Stimulated activated CD4-positive, alpha-beta T cell treated with anti-CD3 and anti-CD28 coated beads, TNF-alpha, amount 100 ng/mL, for 1 hour (primary cell): ENCODE data around the gene MVP.

ENCODE experiments used
- DNase-seq, 3 donors: peaks; one replicate each; pipeline ENCODE4 v3.0.0-alpha.2; 2020; ENCODE audit warnings: low read depth in 3 of 3, low spot score in 1 of 3

MVP gene

GRCh38 chr16:29841631-29842030 lies 21.4 kb downstream of the MVP start:
- DNase-seq: no peak

DNA sequence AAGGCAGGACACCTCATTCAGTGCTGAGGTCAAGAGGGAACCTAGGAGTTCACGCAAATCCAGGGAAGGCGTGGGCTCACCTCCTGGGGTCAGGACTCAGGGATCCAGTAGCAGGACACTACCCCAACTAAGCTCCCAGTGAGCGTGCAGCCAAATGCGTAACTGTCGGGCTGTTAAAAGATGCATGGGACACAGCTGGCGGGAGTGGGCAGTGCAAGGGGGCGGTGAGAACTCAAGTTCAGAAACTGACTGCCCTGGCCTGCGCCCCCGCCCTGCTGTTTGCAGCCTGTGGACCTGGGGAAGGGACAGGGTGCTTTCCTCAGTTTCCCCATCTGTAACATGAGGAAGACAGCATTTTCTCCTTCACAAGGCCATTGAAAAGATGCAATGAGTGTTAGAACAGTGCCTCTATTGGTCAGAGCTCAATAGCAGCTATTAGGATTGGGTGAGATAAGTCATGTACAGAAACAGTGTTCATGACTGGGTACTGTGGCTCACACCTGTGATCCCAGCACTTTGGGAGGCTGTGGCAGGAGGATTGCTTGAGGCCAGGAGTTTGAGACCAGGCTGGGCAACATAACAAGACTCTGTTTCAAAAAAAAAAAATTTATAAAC lies 22.6 kb downstream of the MVP start:
- no peak for DNase-seq

GRCh38 chr16:29843931-29844330 lies 23.7 kb downstream of the MVP start:
- DNase-seq: no peak

DNA sequence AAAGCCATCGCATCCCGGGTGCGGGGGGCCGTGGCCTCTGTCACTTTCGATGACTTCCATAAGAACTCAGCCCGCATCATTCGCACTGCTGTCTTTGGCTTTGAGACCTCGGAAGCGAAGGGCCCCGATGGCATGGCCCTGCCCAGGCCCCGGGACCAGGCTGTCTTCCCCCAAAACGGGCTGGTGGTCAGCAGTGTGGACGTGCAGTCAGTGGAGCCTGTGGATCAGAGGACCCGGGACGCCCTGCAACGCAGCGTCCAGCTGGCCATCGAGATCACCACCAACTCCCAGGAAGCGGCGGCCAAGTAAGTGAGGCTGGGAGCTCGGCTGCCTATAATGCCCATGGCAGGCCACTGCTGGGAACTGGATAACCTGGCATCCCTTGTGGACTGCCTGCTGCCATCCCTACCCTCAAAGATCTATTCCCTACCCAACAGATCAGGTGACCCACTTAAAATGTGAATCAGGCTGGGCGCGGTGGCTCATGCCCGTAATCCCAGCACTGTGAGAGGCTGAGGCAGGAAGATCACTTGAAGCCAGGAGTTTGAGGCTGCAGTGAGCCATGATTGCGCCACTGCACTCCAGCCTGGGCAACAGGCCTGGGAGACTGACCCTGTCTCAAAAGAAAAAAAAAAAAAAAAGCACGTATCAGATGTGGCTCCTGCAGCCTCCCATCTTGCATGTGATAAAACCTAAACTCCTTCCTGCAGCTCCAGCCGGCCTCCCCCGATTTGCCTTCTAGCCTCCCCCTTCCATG lies 24.5 kb downstream of the MVP start:
- DNase-seq: no peak

- no peak for DNase-seq
These were observed 25.4 kb downstream of the MVP start for GRCh38 chr16:29845656-29846055.

DNA sequence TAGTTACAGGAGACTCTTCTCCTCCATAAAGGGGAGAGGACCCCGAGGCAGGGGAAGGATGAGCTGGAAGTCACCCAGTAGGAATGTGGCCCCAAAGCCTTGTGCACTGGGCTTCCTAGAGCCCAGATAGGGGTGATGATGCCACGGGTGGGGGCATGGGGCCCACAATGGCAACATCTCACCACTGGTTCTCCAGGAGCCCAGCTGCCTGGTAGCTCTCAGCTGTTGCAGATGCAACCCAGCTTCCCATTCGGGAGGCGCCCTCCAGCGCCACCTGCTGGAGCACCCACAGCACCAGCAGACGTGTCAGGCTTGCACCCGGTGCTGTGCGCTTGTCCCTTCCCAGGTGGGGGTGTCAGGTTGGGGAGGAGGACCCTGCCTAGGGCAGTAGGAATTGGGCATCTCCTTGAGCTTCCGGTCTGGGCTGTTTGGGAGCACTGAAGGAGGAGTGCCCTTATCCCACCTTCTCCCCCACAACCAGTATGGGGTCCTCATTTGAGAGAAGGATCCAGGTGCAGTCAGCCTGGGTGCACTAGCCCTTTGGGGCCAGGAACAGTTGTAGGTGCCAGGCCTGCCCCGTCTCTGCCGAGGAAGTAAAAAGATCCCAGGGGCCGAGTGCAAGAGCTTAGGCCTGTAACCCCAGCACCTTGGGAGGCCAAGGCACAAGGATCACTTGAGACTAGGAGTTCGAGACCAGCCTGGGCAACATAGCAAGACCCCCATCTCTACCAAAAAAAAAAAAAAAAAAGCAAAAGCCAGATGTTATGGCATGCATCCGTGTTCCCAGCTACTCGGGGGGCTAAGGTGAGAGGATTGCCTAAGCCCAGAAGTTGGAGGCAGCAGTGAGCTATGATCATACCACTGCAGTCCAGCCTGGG lies 28.4 kb downstream of the MVP start:
- peak; percentile 59 to 80 (median 63) for DNase-seq

DNA sequence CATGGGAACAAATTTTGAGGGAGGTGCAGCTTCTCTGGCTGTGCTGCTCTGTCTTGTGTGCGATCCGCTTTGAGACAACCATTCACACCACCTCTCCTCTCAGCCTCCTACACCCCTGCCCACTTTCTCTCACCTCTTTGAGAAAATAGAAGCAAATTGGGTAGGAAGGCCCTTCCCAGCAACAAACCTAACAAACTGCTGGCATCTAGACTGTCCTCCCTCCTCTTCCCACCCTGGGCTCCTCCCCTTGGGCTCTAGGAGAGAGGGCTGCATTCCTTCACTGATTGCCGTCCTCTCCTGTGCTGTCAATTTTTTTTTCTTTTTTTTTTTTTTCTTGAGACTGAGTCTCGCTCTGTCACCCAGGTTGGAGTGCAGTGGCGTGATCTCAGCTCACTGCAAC lies 29.2 kb downstream of the MVP start:
- DNase-seq: no peak

DNA sequence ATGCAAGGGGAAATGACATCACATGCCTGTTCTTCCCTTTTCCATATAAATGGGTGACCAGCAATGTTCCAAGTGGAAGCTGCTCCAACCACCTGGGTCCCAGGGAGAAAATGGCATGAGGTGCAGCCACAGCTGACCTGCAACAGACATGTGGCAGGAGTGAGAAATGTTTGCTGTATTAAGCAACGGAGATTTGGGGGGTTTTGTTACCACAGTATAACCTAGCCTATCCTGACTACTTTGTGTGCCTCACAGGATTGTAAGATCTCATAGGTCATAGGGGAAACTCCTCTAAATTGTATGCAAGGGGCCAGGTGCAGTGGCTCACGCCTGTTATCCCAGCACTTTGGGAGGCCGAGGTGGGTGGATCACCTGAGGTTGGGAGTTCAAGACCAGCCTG lies 30.7 kb downstream of the MVP start:
- DNase-seq: no peak

DNA sequence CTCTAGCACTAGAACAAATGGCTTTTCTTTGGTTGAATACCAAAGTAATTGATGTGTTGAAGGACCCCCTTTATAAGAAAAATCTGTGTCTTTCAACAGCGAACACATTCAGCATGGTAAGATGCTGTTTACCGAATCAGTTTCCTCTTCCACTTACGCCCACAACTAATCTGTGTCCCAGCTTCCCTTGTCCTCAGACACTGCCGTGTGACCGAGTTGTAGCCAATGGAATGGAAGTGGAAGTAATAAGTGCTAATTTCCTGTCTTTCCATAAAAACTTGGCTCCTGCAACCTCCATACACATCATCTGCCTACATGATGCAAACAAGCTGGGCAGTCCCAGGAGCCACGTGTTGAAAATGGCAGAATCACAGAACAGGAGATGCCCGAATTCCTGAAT lies 32.4 kb downstream of the MVP start:
- no peak for DNase-seq

- no peak for DNase-seq
These were observed 34.3 kb downstream of the MVP start for GRCh38 chr16:29854520-29855100.

DNA sequence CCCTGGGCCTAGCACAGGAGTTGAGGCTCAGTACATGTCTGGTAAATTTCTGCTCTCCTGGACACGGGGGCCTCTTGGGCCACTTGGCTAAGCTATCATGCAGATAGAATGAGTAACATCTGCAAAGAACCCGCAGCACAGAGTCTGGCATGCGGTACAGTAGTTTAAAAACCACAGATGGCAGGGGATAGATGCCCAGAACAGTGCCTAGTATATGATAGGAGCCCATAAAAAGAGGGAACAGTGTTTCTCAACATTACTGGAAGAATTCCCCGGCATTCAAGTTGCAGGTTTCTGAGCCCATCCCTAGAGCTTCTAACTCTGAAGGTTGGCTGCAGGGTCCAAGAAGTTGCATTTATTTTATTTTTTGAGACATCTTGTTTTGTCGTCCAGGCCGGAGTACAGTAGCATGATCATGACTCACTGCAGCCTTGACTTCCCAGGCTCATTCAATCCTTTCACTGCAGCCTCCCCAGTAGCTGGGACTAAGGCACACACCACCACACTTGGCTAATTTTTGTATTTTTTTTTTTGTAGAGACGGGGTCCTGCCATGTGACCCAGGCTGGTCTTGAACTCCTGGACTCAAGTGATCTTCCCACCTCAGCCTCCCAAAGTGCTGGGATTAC lies 37.0 kb downstream of the MVP start:
- no peak for DNase-seq

DNA sequence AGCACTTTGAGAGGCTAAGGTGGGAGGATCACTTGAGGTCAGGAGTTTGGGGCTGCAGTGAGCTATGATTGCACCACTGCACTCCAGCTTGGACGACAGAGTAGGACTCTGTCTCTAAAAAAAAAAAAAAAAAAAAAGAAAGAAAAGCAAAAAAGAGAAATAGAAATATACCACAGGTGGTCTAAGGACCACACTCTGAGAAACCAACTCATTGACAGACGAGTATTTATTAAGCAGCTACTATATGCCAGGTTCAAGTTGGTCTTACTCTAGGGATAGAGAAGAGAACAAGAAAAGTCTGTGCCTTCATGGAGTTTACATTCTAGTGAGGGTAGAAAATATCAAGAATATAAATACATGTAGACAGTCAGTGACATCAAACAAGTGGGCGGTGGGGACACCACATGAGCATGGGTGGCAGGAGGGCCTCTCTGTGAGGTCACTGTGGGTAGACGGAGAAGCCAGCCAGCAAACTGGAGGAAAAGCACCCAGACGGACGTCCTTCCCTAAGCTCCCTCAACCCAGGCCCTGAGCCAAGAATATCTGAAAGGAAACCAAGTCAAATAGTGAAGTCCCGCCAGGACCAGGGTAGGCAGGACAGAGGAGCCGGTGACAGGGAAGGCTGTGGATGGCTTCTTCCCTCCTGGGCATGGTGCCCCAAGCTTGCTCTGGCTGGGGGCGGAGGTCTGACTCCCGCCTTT lies 38.0 kb downstream of the MVP start:
- DNase-seq: no peak

- no peak for DNase-seq
These were observed 38.7 kb downstream of the MVP start for GRCh38 chr16:29858974-29859373.

- no peak for DNase-seq
These were observed 40.0 kb downstream of the MVP start for GRCh38 chr16:29860218-29860617.

GRCh38 chr16:29862383-29862883 lies 42.2 kb downstream of the MVP start:
- no peak for DNase-seq

DNA sequence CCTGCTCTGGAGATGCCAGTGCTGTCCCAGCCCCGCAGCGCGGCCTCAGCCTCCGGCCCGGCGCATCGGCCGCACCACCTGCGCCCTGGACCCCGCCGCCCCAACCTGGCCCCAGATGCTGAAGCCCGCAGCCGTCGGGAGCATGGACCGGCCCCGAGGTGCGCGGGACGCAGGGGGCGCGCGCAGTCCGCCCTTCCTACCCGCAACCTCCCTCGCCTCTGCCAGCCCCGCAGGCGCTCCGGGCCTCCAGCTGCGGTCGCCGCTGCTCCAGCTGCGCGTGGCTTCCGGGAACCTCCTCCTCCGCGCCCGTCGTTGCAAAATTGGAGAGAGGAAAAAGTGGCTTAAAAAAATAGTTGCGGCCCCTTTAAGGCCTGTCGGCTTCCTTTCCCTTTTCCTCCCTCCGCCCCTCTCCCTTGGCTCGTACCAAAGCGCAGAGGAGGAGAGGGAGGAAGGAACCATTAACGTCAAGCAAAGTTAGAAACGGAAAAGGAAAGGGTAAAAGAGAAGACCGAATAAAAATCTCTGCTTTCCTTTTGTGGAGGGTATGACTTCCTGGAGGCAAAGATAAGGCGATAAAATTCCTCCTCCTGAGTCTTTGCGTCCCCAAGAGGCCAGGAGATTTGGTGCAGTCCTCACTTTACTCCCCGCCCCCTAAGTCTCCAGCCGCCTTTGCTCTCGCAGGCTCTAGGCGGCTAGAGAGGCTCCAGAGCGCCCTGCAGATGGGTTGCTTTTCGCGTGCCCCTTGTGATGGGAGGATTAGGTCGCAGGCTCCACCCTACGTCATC lies 42.8 kb downstream of the MVP start, which contains the start of gene CDIPT:
Gene CDIPT, minus strand, starts transcription at position 343 of the 785 bp plus-strand sequence. CDS start 369 bp downstream, outside the sequence.
- peak; percentile 79 to 86 (median 86) for DNase-seq

DNA sequence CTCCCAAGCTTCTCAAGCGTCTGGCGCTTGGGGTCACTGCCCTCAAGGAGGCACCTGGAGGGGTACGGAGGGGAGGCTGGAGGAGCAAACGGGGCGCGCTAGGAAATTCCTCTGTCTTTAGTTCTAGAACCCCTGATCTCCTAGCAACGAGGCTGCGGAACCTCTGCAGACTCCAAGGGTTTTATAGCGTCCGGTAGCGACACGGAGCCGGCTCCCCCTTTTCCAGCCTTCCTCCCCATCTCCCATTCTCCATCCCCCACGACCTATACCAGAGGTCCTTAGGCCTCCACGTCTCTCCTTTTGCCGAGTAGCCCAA lies 43.4 kb downstream of the MVP start:
- no peak for DNase-seq

DNA sequence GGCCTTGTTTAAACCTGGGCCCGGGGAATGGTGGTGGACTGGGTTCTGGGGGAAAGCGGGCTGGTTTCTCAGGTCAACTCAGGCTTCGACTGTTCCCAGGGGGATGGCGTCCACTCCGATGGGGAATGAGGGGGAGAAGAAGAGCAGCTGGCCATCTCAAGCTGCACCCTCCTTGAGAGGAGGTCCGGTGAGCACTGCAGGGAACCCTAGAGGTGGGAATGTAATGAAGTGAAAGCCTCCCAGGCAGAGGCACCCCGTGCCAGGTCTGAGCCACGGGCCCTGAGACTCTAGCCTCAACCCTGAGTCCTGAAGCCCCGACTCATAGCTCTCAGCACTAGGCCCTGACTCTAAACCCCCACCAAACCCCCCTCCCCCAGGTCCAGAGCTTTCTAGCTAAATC lies 43.9 kb downstream of the MVP start:
- no peak for DNase-seq

DNA sequence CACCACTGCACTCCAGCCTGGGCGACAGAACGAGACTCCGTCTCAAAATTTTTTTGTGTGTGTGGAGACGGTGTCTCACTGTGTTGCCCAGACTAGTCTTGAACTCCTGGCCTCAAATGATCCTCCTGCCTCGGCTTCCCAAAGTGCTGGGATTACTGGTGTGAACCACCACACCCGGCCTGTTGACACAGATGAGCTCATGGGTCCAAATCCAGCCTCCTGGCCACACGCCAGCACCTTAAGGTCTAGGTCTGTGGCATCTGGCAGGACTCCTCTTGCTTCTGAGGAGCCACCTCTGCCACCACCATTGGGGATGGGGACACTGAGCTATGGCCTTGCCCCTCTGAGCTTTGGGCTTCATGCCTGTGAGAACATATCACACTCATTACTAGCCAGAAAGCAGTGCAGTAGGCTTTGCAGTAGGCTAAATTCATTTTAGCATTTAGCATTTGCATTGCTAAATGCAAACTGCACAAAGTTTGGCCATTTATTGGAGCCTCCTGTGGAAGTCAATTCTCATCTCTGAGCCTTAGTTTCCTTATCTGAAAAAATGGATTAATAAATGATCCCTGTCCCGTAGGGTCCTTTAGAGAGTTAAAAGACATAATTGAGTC lies 48.2 kb downstream of the MVP start:
- DNase-seq: no peak
